Thoracic aorta (tissue), 2 donors: ENCODE data around the gene ZRANB1. TPM values are rescaled to one million over a fixed set of nuclear protein-coding genes. Genes with fewer than 3 reads are reported as not detected.

Source experiments
- ATAC-seq: fragments of 150-250 bp; one replicate; pipeline ENCODE4 v1.8.0; 2017; ENCODE audit warnings: low read depth; ENCODE audit not compliant: insufficient number of reproducible peaks, low FRiP score
- DNase-seq: peaks from one replicate; pipeline ENCODE4 v3.0.0-alpha.2; 2020; ENCODE audit warnings: low spot score
- H3K27ac ChIP-seq, 2 donors: fragments of 200-600 bp; sonication (generic); 1 replicate in 1 of 2; 2 replicates in 1 of 2; pipeline ENCODE4 v1.5.1; 2016; ENCODE audit warnings: mild to moderate bottlenecking in 2 of 2, moderate library complexity in 2 of 2
- H3K27me3 ChIP-seq: fragments of 200-600 bp; sonication (generic); replicated peaks from 2 replicates; pipeline ENCODE4 v1.6.0; 2016; ENCODE audit warnings: mild to moderate bottlenecking; ENCODE audit not compliant: insufficient read depth
- H3K36me3 ChIP-seq: fragments of 200-600 bp; sonication (generic); one replicate; pipeline ENCODE4 v1.5.1; 2016
- H3K4me1 ChIP-seq, 2 donors: fragments of 200-600 bp; sonication (generic); 1 replicate in 1 of 2; 2 replicates in 1 of 2; pipeline versions ENCODE4 v1.5.1 to v1.6.0; 2016; ENCODE audit warnings: low read depth in 2 of 2, mild to moderate bottlenecking in 1 of 2; ENCODE audit not compliant: control insufficient read depth in 1 of 2
- H3K4me3 ChIP-seq: fragments of 200-600 bp; sonication (generic); 2 replicates; pipeline ENCODE4 v1.5.1; 2016; ENCODE audit warnings: mild to moderate bottlenecking
- H3K9me3 ChIP-seq: fragments of 200-600 bp; sonication (generic); 2 replicates; pipeline ENCODE4 v1.5.1; 2016
- total RNA-seq, 2 donors: library from RNA; depleted of rRNA; stranded (reverse); fragments of >200 nt; gene quantifications; one replicate each; pipeline versions ENCODE4 v1.1.0 to v1.2.3, GENCODE V29; 2016
- TF ChIP-seq, protein P1 (sequence below): fragments of 200-600 bp; sonication (generic); IDR thresholded peaks from one replicate; pipeline ENCODE4 v1.5.1; 2019; ENCODE audit warnings: antibody characterized with exemption

The ZRANB1 gene
- total RNA-seq, 2 donors from 2014 or later: 30.1 to 30.9 TPM

DNA sequence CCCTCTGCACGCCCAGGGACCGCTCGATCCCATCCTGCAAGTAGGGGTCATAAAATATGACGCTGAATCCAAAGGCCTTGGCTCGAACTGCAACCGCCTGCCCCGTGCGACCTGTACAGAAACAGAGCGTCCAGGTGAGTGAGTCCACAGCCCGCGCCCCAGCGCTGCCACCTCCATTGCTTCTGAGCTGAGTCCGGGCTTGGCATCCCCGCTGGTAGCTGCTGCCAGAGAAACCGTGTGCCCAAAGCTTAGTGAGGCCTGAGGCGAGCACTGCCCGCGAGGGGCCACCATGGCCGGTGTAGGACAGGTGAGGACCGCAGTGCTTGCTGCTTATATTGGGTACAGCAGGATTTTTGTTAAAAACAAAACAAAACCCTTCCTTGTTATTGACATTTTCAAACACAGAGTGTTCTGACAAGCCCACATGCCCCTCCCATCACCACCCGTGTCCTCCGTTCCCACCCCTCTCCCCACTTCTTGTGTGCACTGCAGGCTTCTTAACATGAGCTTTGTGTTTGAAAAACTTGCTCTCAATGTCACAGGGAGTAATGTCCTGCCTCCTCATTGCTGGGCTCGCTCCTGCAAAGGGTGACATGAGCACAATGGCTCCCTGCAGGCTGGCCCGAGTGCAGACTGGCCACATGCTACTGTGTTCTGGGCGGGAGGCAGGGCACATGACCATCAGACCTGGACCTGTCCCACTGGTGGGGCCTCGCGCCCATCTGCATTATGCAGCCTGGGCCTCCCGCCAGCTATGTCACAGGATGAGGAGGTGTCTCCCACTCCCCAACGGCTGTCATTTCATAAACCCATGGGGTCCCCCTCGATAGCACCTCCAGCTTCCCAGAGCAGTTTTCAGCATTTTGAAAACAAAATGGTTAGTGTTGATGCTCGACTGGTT lies 52.9 kb downstream of the ZRANB1 start:
- no peak for ATAC-seq
- TF ChIP-seq, protein P1, sequence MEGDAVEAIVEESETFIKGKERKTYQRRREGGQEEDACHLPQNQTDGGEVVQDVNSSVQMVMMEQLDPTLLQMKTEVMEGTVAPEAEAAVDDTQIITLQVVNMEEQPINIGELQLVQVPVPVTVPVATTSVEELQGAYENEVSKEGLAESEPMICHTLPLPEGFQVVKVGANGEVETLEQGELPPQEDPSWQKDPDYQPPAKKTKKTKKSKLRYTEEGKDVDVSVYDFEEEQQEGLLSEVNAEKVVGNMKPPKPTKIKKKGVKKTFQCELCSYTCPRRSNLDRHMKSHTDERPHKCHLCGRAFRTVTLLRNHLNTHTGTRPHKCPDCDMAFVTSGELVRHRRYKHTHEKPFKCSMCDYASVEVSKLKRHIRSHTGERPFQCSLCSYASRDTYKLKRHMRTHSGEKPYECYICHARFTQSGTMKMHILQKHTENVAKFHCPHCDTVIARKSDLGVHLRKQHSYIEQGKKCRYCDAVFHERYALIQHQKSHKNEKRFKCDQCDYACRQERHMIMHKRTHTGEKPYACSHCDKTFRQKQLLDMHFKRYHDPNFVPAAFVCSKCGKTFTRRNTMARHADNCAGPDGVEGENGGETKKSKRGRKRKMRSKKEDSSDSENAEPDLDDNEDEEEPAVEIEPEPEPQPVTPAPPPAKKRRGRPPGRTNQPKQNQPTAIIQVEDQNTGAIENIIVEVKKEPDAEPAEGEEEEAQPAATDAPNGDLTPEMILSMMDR: no peak
- Histone ChIP-seq H3K27ac (no peak overlapping the region), H3K36me3 (peaks cover 51% of the 10 kb centered on the region), H3K27me3 (no peaks in the 10 kb centered on the region), H3K9me3 (no peaks in the 10 kb centered on the region), H3K4me3 (no peak overlapping the region), H3K4me1 (peaks cover 17 to 57% of the 10 kb centered on the region in 2 donors)
- DNase-seq: no peak

DNA sequence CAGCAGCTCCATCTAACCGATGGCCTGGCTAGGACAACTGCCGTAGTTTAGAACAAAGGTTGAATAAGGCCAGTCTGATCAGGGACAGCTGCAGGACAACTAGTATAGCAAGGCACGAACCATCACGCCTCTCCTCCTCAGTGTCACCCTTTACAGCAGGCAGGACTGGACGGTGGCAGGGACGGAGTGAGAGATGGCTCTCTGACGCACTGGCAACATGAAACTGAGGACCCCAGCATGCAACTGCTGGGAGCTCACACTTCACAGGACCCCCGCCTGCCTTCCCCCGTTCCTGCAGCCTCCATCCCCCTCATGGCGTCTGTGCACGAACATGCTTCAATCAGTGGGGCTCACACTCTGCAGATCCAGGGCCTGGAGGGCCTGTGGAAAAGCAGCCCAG lies 53.7 kb downstream of the ZRANB1 start:
- H3K36me3 ChIP-seq: peaks cover 51% of the 10 kb centered on the region
- H3K9me3 ChIP-seq: no peaks in the 10 kb centered on the region
- DNase-seq: no peak
- no peak overlapping the region for H3K4me3 ChIP-seq
- peaks cover 25 to 59% of the 10 kb centered on the region in 2 donors for H3K4me1 ChIP-seq
- TF ChIP-seq, protein P1: no peak
- H3K27me3 ChIP-seq: no peaks in the 10 kb centered on the region
- no peak overlapping the region for H3K27ac ChIP-seq
- no peak for ATAC-seq

DNA sequence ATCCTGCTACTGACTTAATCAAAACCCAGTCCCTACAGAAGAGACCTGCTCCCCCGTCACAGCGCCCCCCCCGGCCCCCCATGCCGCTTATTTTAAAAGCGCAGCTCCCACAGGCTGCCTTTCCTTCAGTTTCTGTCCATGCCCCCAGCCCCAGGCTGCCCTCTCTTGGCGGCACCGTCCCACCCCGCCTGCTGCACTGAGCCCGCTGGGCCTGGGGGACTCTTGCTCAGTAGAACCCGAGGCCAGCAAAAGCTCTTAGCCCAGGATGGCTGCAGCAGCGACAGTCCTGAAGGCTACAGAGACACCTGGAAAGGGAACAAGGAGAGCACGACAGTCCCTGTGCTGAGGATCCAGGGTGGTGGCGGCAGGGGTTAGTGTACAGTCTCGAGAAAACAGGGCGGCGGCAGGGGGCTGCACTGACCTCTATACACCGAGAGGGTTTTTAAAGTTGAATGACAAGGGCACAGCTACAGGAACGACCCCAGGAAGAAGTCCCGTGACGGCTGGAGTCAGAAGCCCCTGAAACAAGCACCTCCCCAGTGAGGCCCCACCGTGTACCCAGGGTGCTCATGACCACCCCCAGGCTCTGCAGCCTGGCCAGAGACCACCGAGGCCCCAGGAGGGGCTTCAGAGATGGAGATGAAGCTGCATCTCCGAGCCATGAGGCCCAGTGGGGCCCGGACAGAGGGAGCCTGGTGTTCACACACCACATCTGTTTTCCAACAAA lies 54.4 kb downstream of the ZRANB1 start:
- H3K27me3 ChIP-seq: no peaks in the 10 kb centered on the region
- DNase-seq: no peak
- ATAC-seq: no peak
- TF ChIP-seq, protein P1: no peak
- H3K4me1 ChIP-seq: peaks cover 32 to 59% of the 10 kb centered on the region in 2 donors
- H3K4me3 ChIP-seq: no peak overlapping the region
- H3K36me3 ChIP-seq: peaks cover 46% of the 10 kb centered on the region
- no peak overlapping the region for H3K27ac ChIP-seq
- H3K9me3 ChIP-seq: no peaks in the 10 kb centered on the region

DNA sequence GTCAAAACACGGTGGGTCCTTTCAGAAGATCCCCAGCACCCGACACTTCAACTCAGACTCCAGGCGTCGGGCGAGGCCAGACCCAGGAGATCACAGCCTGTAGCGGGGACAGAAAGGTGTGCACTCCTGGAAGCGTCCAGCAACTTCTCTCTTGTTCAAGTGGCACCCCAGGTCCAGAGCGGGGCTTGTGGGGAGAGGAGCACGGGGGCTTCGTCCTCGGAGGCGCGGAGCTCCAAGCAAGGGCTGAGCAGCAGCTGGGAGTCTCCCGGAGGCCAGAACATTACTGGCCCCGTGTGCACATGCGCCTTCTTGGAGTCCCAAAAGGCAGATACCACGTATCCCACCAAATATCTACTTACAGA lies 54.9 kb downstream of the ZRANB1 start:
- no peaks in the 10 kb centered on the region for H3K27me3 ChIP-seq
- no peak for ATAC-seq
- TF ChIP-seq, protein P1: no peak
- no peaks in the 10 kb centered on the region for H3K9me3 ChIP-seq
- H3K36me3 ChIP-seq: peaks cover 42% of the 10 kb centered on the region
- peaks cover 37 to 64% of the 10 kb centered on the region in 2 donors for H3K4me1 ChIP-seq
- no peak overlapping the region for H3K27ac ChIP-seq
- H3K4me3 ChIP-seq: no peak overlapping the region
- no peak for DNase-seq

DNA sequence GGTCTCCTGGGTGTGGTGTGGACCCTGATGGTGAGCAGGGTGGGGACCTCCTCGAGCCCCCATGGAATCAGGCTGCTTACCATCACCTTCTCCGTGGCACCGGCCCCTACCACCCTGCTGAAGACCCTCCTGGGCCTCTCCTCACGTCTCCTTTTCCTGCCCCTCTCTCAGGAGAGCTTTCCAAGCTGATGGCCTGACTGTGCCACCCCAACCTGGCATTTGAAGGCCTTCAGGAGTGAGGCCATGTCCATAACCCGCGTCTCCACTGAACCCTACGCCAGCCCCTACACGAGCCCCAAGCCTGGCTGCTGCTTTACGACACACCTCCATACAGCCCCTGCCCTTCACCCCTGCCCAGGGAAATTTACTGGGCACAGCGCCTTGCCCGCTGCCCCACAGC lies 55.4 kb downstream of the ZRANB1 start:
- TF ChIP-seq, protein P1: no peak
- Histone ChIP-seq H3K4me3 (no peak overlapping the region), H3K36me3 (peaks cover 42% of the 10 kb centered on the region), H3K9me3 (no peaks in the 10 kb centered on the region), H3K27ac (peak overlapping the region; percentile 92 to 97), H3K4me1 (peaks cover 40 to 66% of the 10 kb centered on the region in 2 donors), H3K27me3 (no peaks in the 10 kb centered on the region)
- ATAC-seq: no peak
- no peak for DNase-seq
